Progenitor cell of endocrine pancreas (in vitro differentiated cells): ENCODE results near the gene PRKCE. TPM values are rescaled to one million over a fixed set of nuclear protein-coding genes. Genes with fewer than 3 reads are reported as not detected.

ENCODE experiments used
- DNase-seq: peaks from one replicate; pipeline ENCODE4 v3.0.0; 2021; ENCODE audit warnings: low spot score; ENCODE audit not compliant: unreplicated experiment
- H3K27ac Mint-ChIP-seq: 2 replicates; pipeline ENCODE4 v1.8.0; 2021; ENCODE audit warnings: mild to moderate bottlenecking, moderate library complexity, mixed read lengths
- H3K27me3 Mint-ChIP-seq: 2 replicates; pipeline ENCODE4 v1.8.0; 2021; ENCODE audit warnings: mixed read lengths
- H3K36me3 Mint-ChIP-seq: 2 replicates; pipeline ENCODE4 v1.8.0; 2022; ENCODE audit warnings: mixed read lengths; ENCODE audit not compliant: insufficient read depth
- H3K4me1 Mint-ChIP-seq: 2 replicates; pipeline ENCODE4 v1.8.0; 2021; ENCODE audit warnings: low read depth, mixed read lengths
- H3K4me3 Mint-ChIP-seq: 2 replicates; pipeline ENCODE4 v1.8.0; 2021; ENCODE audit warnings: low read depth, mild to moderate bottlenecking, moderate library complexity, mixed read lengths
- H3K9me3 Mint-ChIP-seq: 2 replicates; pipeline ENCODE4 v1.8.0; 2021; ENCODE audit warnings: low read depth, mixed read lengths
- CTCF ChIP-seq: fragments of 200-600 bp; sonication (generic); IDR thresholded peaks from one replicate; pipeline ENCODE4 v1.5.0; 2021; ENCODE audit warnings: antibody characterized with exemption, mild to moderate bottlenecking; ENCODE audit not compliant: unreplicated experiment
- total RNA-seq: library from RNA; stranded (reverse); gene quantifications from 2 replicates; pipeline ENCODE4 v1.2.1, GENCODE V29; 2021

The PRKCE gene
- total RNA-seq, 1 donor from 2014 or later: 4.2 TPM

GRCh38 chr2:46006473-46007025, 355.1 kb downstream of the PRKCE start:
- Mint-ChIP-seq H3K4me3 (no peak overlapping the region), H3K27me3 (peaks cover 8% of the 10 kb centered on the region), H3K36me3 (no peaks in the 10 kb centered on the region), H3K9me3 (peaks cover 4% of the 10 kb centered on the region), H3K27ac (no peak overlapping the region), H3K4me1 (peaks cover 9% of the 10 kb centered on the region)
- no peak for TF ChIP-seq CTCF
- DNase-seq: no peak

- Mint-ChIP-seq H3K9me3 (peaks cover 4% of the 10 kb centered on the region), H3K4me1 (peaks cover 7% of the 10 kb centered on the region), H3K36me3 (no peaks in the 10 kb centered on the region), H3K4me3 (no peak overlapping the region), H3K27ac (no peak overlapping the region), H3K27me3 (peaks cover 8% of the 10 kb centered on the region)
- DNase-seq: no peak
- no peak for TF ChIP-seq CTCF
These were observed 355.9 kb downstream of the PRKCE start for GRCh38 chr2:46007412-46007811.

GRCh38 chr2:46008091-46008870, 356.8 kb downstream of the PRKCE start:
- H3K4me3 Mint-ChIP-seq: no peak overlapping the region
- H3K27me3 Mint-ChIP-seq: peaks cover 8% of the 10 kb centered on the region
- no peak overlapping the region for H3K27ac Mint-ChIP-seq
- H3K4me1 Mint-ChIP-seq: peaks cover 4% of the 10 kb centered on the region
- TF ChIP-seq CTCF: no peak
- H3K36me3 Mint-ChIP-seq: no peaks in the 10 kb centered on the region
- H3K9me3 Mint-ChIP-seq: no peaks in the 10 kb centered on the region
- DNase-seq: no peak

- no peak overlapping the region for H3K27ac Mint-ChIP-seq
These were observed 357.8 kb downstream of the PRKCE start for GRCh38 chr2:46009315-46009714.

GRCh38 chr2:46009772-46010171, 358.3 kb downstream of the PRKCE start:
- DNase-seq: no peak
- H3K9me3 Mint-ChIP-seq: no peaks in the 10 kb centered on the region
- no peak overlapping the region for H3K27ac Mint-ChIP-seq
- no peaks in the 10 kb centered on the region for H3K36me3 Mint-ChIP-seq
- no peak overlapping the region for H3K4me3 Mint-ChIP-seq
- peaks cover 5% of the 10 kb centered on the region for H3K27me3 Mint-ChIP-seq
- TF ChIP-seq CTCF: no peak
- peaks cover 4% of the 10 kb centered on the region for H3K4me1 Mint-ChIP-seq

More at GRCh38 chr2:46009315-46009714, 357.8 kb downstream of the PRKCE start:
- H3K36me3 Mint-ChIP-seq: no peaks in the 10 kb centered on the region
- H3K4me3 Mint-ChIP-seq: no peak overlapping the region
- DNase-seq: no peak
- no peak for TF ChIP-seq CTCF
- no peaks in the 10 kb centered on the region for H3K9me3 Mint-ChIP-seq
- H3K4me1 Mint-ChIP-seq: peaks cover 4% of the 10 kb centered on the region
- peaks cover 5% of the 10 kb centered on the region for H3K27me3 Mint-ChIP-seq
